G401 (cell line): ENCODE data around the gene RNF44. TPM values are rescaled to one million over a fixed set of nuclear protein-coding genes. Genes with fewer than 3 reads are reported as not detected.
"Not testable (repeated sequence)": the region's sequence is repeated elsewhere in the genome, so short reads cannot be mapped to it uniquely, and the experiment has no call there.

Experiments
- DNase-seq: peaks from one replicate; pipeline ENCODE4 v3.0.0-alpha.2; 2015; ENCODE audit warnings: low spot score
- in situ Hi-C: cut with HindIII; loops from 2 replicates; pipeline ENCODE4 v1.10.0; 2016; ENCODE audit warnings: low sequenced_read_pairs, mixed read lengths
- total RNA-seq: library from RNA; depleted of rRNA; stranded (reverse); fragments of >200 nt; shearing (Covaris generic); gene quantifications from 2 replicates; pipeline ENCODE4 v1.2.3, GENCODE V29; 2014; rRNA removed

RNF44 gene
- total RNA-seq, 1 experiment from 2014 or later: 4.0 TPM

DNA sequence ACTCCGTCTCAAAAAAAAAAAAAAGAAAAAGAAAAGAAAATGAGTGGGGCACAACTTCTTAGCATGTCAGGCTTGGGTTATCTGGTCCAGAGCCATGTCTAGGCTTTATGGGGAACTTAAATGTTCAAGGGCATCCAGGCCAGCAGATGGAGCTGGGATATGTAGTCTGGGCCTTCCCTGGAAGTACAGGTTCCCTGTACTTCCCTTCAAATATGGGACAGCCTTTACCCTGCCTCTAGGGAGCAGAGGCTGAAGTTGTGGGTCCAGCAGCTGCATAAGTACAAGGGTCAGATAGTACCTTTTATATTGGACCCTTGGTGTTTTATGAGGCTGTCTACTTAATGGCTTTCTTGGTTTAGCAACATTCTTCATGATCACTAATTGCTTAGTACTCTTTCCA lies 46.9 kb downstream of the RNF44 start:
- in situ Hi-C loops: no loop called here
- no peak for DNase-seq

DNA sequence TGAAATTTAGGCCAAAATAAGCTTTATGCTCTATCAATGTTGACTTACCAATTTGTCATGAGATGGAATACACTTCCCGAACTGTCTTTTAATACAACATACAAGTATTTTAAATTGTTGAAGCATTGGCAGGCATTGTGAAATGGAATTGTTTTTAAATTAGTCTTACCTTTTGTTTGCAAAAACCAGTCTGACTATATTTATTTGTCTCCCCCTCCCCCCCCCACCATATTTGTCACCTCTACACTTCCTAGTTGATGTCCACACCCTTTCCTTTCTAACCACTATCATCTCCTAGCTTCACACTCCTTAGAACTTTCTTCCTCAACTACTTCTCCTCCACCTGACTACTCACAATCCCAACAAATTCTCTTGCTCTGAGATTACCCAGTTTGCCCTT lies 48.1 kb downstream of the RNF44 start:
- DNase-seq: no peak
- in situ Hi-C loops: no loop called here

DNA sequence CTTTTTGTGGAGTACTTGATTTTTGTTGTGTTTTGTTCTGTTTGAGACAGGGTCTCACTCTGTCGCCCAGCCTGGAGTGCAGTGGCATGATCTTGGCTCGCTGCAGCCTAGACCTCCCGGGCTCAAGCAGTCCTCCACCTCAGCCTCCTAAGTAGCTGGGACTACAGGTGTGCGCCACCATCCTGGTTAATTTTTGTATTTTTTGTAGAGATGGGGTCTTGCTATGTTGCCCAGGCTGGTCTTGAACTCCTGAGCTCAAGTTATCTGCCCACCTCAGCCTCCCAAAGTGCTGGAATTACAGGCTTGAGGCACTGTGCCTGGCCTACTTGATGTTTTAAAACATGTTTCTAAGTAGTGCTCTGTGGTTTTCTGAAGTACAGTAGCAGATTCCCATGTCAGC lies 50.0 kb downstream of the RNF44 start:
- DNase-seq, in situ Hi-C loops: not testable (repeated sequence)

DNA sequence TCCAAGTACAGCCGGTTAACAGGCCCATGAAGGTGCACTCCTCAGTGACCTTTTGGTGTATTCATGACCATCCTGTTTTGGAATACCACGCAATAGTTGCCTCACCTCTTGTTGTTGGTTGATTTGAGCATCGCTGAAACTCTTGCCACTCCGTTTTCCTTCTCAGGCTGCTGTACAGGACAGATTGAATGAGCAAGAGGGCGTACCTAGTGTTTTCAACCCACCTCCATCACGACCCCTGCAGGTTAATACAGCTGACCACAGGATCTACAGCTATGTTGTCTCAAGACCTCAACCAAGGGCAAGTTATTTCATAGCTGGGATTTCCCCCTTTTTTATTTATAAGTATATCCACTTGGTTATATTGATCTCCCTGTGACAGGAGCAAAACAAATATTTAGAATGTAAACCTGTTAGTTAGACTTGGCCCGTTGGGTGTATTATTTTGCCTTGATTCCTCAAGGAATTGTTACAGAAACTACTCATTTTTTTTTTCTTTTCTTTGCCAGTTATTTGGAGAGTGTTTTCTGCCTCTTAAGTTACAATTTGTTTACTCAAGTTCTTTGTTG lies 50.9 kb downstream of the RNF44 start:
- in situ Hi-C loops: no loop called here
- DNase-seq: no peak

DNA sequence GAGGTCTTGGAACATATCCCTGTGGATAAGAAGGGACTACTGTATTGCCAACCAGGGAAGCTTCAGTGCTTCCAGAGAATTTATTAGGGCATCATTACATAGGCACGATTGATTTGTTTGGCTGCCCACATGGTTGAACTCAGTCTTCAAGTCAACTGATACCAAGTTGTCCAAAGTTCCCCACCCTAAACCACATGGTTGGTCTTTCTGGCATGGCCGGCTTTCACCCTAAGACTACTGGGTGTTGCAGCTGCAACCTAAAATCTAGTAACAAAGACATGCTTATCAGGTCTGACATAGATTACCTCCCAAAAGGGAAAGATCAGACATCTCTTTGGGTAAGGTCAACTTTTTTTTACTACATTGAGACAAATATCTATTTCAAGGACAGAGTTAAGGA lies 52.0 kb downstream of the RNF44 start:
- in situ Hi-C loops: no loop called here
- DNase-seq: no peak

DNA sequence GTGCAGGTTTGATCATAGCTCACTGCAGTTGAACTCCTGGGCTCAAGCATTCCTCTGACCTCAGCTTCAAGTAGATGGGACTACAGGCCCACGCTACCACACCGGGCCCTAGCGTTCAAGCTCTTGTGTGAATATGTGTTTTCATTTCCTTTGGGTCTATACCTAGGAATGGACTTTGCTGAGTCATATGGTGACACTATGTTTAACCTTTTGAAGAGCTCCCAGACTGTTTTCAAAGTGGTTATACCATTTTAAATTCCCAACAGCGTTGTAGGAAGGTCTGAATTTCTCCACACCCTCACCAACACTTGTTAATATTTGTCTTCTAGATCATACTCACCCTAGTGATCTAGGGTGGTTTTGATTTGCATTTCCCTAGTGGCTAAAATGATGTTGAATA lies 55.5 kb downstream of the RNF44 start:
- in situ Hi-C loops: no loop called here

More for the DNA sequence above, 55.5 kb downstream of the RNF44 start:
- DNase-seq: no peak

Other genes with a start within 250 kb of the RNF44 start
- gene KIAA1191, start 175.6 kb downstream of the RNF44 start, total RNA-seq: 112 and 117 TPM in 2 replicates
- 0.03 TPM in 1 of 2 replicates, not detected in the other for gene ARL10, start 171.9 kb downstream of the RNF44 start, total RNA-seq
- gene NOP16, start 148.8 kb downstream of the RNF44 start, total RNA-seq: 44.4 and 47.9 TPM in 2 replicates
- 119 and 175 TPM in 2 replicates for gene HIGD2A, start 148.7 kb downstream of the RNF44 start, total RNA-seq
- gene CLTB, start 120.9 kb downstream of the RNF44 start, total RNA-seq: 163 and 179 TPM in 2 replicates
- gene FAF2, start 89.0 kb downstream of the RNF44 start, total RNA-seq: 24.9 and 29.4 TPM in 2 replicates
- not detected in 2 replicates for gene CDHR2, start 11.9 kb upstream of the RNF44 start, total RNA-seq
- 15.3 and 19.9 TPM in 2 replicates for gene GPRIN1, start 72.8 kb upstream of the RNF44 start, total RNA-seq
- 0.49 and 1.7 TPM in 2 replicates for gene SNCB, start 93.1 kb upstream of the RNF44 start, total RNA-seq
- gene EIF4E1B, start 93.3 kb upstream of the RNF44 start, total RNA-seq: not detected in 2 replicates
- gene TSPAN17, start 110.1 kb upstream of the RNF44 start, total RNA-seq: 91.3 and 96.3 TPM in 2 replicates